HG03280 (cell line): ENCODE data around the gene FAM13B.
A peak's percentile ranks its signal among the peaks of the same experiment; 100 is the strongest.
"Not testable (repeated sequence)": the region's sequence is repeated elsewhere in the genome, so short reads cannot be mapped to it uniquely, and the experiment has no call there.

Experiments used
- ATAC-seq: cut with Tn5 transposase; IDR thresholded peaks from one replicate; pipeline ENCODE4 v1.9.1; 2021; ENCODE audit warnings: mild to moderate bottlenecking, moderate library complexity; ENCODE audit not compliant: unreplicated experiment

FAM13B gene

DNA sequence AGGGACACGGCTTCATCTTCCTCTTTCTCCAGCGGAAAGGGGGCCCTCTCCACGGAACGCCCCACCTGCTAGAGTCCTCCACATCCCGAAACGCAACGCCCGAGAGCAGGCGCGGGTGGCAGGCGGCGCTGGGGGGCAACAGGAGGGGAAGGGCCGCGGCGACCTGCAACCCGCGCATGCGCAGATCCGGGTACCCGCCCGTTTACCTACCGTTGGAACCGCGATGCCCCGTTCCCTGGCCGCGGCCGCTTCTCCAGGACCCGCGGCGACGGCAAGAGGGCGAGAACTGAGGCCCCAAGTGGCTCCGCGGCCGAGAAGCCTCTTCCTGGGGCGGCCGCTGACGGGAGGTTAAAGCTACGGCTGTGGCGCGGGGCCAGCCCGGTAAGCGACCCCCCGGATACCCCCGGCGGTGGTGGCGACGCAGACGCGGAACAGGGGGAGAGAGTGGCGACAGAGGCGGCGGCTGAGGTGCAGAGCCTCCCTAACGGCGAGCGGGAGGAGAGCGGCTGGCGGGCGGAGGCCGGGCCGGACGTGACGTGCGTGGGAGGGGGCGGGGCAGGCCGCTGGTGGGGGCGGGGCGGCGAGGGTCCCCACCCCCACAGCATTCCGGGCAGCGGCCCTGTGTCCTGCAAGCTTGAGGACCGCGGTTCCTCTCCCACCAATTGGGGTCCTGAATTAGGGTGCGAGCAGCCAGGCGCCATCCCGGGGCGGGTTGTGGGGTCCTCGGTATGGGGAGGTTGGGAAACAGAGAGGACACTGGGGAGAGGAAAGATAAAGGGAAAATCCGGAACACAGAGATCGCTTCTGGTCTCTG, at the start of gene FAM13B:
Gene FAM13B (minus strand): TSS at position 508 of the 814 bp plus-strand sequence. CDS start 13,968 bp downstream, outside the sequence.
- peak; percentile 55 for ATAC-seq

DNA sequence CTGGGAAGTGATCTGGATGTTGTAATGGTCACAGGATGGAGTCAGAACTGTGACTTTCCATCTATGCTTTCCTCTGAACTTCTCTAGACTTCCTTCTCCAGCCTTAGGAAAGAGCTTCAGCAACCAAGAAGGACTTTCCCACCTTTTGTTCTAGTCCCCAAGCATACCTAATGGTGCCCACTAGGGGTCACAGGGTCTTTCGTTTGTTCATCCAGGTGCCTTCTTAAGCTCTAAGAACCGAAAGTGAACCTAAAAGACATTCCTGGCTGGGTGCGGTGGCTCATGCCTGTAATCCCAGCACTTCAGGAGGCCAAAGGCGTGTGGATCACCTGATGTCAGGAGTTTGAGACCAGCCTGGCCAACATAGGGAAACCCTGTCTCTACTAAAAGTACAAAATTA, 49.2 kb upstream of the FAM13B start:
- ATAC-seq = no peak

DNA sequence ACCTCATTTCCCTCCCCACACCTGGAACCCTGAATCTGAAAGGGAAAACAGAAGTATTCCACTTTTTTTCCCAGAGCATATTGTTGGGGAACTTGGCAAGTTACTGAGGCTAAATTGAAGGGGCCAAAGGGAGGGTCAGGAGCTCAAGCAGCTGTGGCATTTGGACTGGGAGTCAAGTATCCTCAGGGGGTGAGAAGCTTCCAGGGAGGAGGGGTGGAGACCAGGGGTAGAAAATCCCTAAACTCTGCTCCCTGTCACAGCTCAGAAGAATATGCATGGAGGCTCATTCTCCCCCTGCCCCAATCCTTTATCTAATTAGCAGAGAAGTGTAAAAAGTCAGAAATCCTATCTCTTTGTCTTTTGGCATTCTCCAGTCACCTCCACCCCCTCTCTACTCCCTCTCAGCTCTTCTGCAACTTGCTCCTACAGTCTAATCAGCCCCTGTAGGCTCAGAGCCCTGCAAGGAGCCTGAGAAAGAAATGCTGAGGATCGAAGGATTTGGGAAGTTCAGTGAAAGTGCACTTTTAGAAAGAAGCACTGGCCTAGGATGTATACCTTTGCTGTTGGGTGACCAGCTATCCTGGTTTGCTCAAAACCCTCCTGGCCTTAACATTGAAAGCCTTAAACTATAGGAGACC, 45.2 kb upstream of the FAM13B start:
- ATAC-seq = no peak

DNA sequence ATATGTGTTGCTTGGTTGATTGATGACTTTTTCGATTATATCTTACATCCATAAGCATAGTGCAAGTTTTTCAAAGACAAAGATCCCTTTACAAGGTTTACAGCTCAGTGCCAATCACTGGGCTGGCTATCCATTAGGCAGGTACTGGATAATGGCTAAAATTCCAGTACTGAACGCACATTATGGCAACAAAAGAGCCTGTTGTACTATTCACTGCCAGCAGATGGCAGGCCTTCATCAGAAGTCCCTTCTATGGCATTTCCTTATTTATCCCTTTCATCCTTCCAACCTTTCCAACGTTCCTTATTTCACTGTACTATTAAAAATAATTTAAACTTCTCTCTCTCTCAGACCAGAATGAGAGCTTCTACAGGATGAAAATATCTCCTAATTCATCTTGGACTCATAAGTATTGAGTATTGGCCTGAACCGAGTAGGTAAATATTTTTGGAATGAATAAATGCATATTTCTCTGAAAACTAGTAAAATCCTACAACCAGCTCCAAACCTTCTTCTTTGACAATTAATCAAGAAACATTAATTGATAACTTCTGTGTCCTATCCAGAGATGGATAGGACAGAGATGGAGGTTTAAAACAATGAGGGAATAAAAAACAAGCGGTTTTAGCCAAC, 44.3 kb upstream of the FAM13B start:
- ATAC-seq = peak; percentile 57

DNA sequence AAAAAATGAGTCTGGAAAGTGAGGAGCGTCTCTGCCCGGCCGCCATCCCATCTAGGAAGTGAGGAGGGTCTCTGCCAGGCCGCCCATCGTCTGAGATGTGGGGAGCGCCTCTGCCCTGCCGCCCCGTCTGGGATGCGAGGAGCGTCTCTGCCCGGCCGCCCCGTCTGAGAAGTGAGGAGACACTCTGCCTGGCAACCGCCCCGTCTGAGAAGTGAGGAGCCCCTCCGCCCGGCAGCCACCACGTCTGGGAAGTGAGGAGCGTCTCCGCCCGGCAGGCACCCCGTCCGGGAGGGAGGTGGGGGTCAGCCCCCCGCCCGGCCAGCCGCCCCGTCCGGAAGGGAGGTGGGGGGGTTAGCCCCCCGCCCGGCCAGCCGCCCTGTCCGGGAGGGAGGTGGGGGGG, 37.1 kb upstream of the FAM13B start:
- not testable (repeated sequence) for ATAC-seq

DNA sequence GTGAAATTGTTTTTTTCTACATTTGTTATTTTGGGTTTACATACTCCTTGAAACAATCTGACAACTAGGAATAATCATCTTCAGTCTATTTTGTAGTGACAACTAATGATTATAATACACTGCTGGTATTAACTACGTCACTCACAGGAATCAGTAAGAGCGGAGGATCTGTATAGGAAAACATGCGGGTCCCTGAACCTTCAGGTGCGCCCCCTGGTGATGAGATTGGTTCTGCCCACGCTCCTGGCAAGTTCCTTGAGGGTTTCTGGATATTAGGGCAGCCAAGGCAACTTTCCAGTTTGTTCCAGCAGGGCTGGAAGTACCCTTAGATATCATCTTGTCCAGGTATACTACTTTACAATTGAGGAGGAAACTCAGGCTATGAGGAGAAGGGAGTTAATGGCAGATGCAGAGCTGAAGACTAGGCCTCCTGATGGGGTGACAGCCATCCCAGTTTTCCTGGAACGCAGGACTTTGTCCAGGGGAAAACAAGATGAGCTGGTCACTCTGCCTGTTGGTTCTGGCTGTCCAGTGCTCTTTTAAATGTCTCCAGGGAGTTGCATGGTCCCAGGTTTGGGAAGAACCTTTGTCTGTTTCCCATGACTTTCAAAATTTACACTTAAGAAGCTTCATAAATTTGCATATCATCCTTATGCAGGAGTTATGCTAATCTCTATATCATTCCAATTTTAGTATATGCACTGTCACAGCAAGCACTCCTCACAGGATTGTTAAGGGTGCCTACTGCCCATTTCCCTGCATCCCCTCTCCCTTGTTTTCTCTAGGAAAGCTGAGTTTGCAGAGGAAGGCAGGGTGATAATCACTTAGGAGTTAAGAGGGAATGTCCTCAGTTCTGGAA, 36.1 kb upstream of the FAM13B start:
- ATAC-seq = no peak

DNA sequence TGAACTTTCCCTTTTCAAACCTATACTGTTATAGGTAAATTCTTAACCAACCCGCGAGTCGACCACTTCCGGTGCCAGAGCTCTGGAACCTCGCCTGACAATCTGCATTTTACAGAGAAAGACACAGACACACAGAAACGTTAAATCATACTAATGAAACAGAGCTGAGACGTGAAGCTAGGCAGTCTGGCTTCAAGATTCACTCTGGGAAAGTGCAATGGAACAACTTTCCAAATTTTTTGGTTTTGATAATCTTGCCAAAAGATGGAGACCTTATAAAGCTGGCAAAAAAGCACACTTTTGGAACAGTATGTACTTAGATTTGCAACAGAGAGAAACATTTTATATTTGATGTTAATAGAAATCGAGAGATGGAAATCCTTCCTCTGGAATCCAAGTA, 35.1 kb upstream of the FAM13B start:
- ATAC-seq = no peak

DNA sequence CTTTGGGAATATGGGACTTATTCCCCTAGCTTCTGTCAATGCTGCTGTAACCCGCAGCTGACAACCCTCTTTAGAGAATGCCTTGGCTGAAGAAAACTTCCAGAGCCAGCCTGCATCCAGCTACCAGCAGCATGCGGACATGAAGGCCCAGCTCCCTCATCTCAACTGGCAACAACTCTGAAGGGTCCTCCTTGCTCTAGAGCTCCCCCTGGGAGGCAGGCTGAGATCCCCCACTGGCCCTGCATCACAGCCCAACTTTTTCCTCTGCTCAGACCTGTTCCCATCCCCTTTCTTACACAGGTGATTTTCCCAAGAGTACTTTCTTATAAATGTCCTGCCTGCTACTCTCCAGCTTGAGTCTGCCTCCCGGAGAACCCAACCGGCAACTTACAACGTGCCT, 32.2 kb upstream of the FAM13B start:
- ATAC-seq = no peak

DNA sequence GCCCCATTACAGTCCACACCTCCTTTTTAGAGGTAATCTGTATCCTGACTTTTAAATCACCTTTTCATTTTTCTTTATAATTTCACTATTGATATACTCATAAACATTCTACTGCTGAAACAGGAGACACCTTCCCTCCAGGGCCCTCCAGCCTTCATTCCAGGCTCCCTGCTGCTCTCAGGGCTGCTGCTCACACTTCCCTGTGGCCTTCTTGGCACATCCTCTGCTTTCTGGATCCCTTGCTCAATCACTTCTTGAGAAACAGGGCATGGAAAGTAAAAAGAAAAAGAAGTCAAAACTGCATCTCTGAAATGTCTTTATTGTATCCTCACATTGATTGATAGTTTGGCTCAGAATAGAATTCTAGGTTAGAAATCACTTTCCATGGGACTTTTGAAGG, 31.6 kb upstream of the FAM13B start:
- no peak for ATAC-seq

DNA sequence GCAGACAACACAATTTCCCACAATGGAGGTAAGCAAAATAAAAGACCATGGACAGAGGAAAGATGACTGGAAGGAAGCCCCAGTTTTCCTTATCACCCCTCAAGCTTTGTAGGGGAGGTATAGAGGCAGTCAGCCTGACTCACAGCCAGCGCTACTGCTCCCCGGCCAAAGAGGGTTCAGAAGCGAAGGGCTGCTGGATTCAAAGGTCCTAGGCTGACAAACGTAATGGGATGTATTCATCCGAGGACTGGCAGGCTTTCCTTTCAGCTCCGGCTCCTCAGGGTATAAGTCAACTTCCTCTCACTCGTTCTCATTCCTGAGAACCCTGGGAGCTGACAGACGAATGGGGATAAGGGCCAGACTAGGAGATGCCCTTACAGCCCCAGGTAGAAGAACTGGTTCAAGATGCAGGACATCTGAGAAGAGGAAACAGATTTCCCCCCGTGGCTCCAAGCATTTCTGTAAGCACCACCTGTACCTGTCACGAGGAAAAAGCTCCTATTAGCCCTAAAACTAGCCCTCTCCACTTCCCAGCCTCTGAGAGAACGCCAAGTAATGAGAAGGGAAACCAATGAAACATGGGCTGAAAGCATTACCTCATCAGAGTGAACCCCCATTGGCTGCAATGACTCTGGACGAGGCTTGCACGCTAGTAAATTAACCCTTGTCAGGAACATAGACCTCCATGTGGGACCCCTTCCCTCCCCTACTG, 22.1 kb upstream of the FAM13B start:
- ATAC-seq = no peak

DNA sequence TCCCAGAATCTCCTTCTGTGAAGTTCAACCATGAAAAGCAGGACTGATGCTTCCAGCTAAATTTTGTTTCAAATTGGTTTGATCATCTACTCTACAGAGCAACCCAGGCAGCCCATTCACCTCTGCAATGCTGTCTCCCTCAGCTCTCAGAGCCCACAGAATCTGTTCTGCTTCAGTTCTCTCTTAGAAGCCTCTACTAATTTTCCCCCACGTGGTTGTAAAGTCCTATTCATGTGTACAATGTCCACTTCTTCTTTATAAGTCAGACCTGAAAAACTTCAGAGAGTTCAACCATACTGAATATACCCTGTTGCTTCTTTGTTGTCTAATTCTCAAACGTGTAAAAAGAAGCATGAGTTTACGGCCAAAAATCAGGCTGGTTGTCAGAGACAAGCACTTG, 21.3 kb upstream of the FAM13B start:
- no peak for ATAC-seq

DNA sequence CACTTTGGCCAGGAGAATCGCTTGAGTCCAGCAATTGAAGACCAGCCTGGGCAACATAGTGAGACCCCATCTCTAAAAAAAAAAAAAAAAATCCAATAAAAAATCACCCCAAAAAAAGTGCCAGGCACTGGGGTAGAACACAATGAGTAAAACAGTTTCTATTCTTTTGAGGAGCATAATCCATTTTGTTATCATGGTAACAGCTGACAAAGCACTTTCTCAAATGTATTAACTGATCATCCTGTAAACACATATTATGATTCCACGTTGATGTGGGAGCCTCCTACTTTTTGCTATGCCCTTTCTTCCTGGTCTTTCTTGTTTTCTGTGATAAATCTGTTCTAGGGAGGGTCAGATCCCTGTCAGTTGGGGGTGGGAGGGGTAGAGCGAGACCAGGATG, 20.7 kb upstream of the FAM13B start:
- no peak for ATAC-seq

DNA sequence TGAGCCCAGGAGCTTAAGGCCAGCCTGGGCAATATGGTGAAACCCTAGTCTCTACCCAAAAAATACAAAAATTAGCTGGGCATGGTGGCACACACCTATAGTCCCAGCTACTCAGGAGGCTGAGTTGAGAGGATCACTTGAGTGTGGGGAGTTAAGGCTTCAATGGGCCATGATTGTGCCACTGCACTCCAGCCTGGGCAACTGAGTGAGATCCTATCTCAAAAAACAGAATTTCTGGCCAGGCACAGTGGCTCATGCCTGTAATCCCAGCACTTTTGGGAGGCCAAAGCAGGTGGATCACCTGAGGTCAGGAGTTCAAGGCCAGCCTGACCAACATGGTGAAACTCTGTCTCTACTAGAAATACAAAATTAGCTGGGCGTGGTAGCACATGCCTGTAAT, 19.8 kb upstream of the FAM13B start:
- ATAC-seq = not testable (repeated sequence)

DNA sequence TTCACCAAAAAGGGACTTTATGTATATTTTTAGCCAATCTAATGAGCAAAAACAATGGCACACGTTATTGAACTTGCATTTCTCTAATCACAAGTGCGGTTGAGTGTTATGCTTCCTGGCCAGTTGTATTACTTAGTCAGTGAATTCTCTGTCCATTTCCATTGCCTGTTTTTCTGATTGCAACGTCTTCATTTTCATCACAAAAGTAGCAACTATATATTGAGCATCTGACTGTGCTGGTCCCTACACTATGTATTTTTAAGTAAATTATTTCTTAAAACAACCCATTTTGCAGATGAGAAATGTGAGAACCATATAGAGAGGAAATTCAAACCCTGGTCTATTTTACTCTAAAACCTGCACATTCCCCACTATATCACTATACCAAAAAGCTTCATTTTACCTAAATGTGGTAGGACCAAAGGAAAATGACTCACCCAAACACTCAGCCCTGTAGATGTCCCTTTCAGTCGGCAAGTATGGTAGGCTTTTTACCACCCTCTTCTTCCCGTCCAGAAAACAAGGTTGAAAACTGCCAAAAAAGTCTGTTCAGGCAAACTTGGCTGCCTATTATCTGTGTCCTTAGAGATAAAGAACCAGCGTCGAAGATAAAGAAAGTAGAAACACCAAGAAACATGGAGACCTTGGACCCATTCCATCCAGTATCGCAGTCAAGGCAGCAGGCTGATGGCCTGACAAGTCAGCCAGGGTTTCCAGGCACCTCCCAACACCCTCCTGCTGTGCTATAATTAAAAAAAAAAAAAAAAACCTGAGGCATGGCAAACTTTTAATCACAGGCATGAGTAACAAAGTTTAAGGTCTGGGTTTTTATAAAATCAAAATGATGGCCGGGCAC, 18.8 kb upstream of the FAM13B start:
- no peak for ATAC-seq

DNA sequence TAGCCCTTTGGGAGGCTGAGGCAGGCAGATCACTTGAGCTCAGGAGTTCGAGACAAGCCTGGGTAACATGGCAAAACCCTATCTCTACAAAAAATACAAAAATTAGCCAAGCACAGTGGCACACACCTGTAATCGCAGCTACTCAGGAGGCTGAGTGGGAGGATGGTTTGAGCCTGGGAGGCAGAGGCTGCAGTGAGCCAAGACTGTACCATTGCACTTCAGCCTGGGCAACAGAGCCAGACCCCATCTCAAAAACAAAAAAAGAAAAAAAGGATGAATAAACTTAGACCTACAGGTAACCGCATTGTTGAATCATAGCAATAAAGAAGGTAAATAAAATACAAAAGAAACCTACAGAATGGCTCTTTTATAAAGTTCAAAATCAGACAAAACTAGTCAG, 12.4 kb upstream of the FAM13B start:
- ATAC-seq = not testable (repeated sequence)

DNA sequence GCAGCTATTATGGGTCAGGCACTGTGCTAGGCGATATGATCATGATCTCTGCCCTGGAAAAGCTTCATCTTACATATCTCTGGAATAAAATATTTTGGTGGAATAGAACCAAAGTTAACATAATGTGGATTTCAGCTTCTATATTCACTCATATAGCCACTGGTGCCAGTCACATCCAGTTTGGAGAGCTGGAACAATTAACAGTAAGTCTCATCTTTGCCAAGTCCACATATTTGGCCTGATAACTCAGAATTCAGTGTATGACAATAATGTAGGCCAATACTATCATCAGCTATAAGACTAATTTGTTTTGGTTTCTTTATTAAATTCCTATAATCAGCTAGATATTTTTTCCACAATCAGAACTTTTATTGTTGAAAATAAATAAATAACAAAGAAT, 5.9 kb upstream of the FAM13B start:
- no peak for ATAC-seq

DNA sequence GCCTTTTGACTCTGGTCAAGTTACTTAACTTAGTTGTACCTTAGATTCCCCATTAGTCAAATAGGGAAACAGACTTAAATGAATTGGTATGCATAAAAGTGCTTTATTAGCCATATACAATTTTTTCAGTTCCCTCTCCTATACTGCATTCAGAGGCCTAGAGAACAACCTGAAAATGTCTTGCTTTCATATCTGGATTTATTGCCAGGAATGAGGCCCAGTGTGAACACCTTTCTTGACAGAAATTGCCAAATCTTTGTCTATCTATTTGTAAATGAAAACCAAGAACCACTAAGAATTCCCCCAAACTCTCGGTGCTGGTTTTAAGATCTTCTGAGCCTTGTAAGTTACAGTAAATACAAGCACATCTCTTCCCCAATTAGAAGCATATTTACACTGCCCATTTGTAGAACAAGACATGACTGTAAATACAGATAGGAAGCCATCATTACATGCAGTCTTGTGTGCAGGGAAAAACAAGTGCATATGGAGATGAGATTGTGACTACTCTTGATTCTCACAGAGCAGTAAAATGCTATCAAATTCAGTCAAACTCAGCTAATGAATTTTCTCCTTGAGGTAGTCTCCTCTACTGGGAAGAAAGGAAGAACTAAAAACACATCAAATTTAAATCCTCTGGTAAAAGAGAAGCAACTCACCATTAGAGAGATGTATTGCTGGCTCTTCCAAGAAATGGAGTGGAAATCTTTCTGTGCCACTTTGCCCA, 5.2 kb upstream of the FAM13B start:
- no peak for ATAC-seq

DNA sequence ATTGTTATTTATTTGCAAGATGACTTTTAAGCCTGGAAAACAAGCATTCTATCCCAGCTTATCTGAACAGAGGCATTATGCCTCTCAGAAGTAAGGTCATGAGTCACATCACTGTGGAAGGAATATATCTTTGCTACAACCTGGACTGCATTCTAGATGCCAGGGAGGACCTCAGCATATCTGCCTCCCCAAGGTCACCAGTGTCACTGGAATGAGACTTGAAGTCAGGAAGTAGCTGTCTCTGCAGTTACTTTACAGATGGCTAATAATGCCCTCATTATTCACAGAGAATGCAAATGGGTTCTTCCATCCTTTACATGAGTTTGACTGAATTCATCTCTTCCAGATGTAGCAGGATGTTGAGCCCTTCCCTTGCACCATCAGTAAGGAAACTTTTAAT, 4.4 kb upstream of the FAM13B start:
- no peak for ATAC-seq
